Ascending aorta (tissue), 2 donors: Measurements from ENCODE around the gene ZNF148. TPM values are rescaled to one million over a fixed set of nuclear protein-coding genes. Genes with fewer than 3 reads are reported as not detected.

ENCODE experiments used
- DNase-seq, 2 donors: peaks; one replicate each; pipeline ENCODE4 v3.0.0-alpha.2; 2019; ENCODE audit warnings: low spot score in 2 of 2
- H3K27ac ChIP-seq, 2 donors: fragments of 200-600 bp; sonication (generic); one replicate each; pipeline ENCODE4 v1.5.1; 2016 to 2017; ENCODE audit warnings: mild to moderate bottlenecking in 1 of 2
- H3K27me3 ChIP-seq: fragments of 200-600 bp; sonication (generic); one replicate; pipeline ENCODE4 v1.5.1; 2017
- H3K36me3 ChIP-seq, 2 donors: fragments of 200-600 bp; sonication (generic); one replicate each; pipeline ENCODE4 v1.5.1; 2016
- H3K4me1 ChIP-seq, 2 donors: fragments of 200-600 bp; sonication (generic); one replicate each; pipeline ENCODE4 v1.5.1; 2016 to 2017; ENCODE audit warnings: mild to moderate bottlenecking in 1 of 2
- H3K4me3 ChIP-seq, 2 donors: fragments of 200-600 bp; sonication (generic); one replicate each; pipeline ENCODE4 v1.5.1; 2016 to 2017; ENCODE audit warnings: mild to moderate bottlenecking in 1 of 2
- H3K9me3 ChIP-seq, 2 donors: fragments of 200-600 bp; sonication (generic); one replicate each; pipeline ENCODE4 v1.5.1; 2016
- intact Hi-C: fragments of 100-400 bp; cut with DNase I; formaldehyde crosslinking; loops from one replicate; pipeline ENCODE4 v1.15.1; 2023
- total RNA-seq: library from RNA; depleted of rRNA; stranded (reverse); fragments of >200 nt; gene quantifications from one replicate; pipeline ENCODE4 v1.1.0, GENCODE V29; 2016
- TF ChIP-seq, protein P1 (sequence below), 3 experiments: fragments of 200-600 bp in 2 of 3; fragments of 450-650 bp in 1 of 3; sonication (generic) in 2 of 3; IDR thresholded peaks; one replicate each; pipeline ENCODE4 v1.5.1; 2016 to 2019; ENCODE audit warnings: antibody characterized with exemption in 3 of 3, mild to moderate bottlenecking in 1 of 3, moderate library complexity in 1 of 3

ZNF148 gene
- total RNA-seq, 1 donor from 2014 or later, result 10.0 TPM

DNA sequence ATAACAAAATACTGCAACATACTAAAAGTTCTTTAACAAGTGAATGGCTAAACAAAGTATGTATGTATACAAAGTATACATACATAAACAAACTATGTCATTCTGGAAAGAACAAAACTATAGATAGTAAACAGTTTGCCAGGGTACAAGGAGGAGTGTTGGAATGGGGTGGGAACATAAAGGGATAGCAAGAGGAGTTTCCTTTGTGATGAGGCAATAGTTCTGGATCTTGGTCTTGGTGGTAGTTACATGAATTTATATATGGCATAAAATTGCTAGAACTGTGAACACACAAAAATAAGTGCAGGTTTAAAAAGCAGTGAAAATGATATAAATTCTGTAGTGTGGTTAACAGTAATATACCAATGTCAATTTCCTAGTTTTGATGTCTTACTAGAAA is 22.0 kb downstream of the ZNF148 start:
- H3K36me3 ChIP-seq, result no peaks in the 10 kb centered on the region
- no peak overlapping the region for H3K27ac ChIP-seq
- H3K27me3 ChIP-seq, result no peaks in the 10 kb centered on the region
- H3K4me1 ChIP-seq, result peaks cover 6 to 12% of the 10 kb centered on the region in 2 donors
- peaks cover 0 to 3% of the 10 kb centered on the region in 2 donors for H3K9me3 ChIP-seq
- TF ChIP-seq, protein P1, sequence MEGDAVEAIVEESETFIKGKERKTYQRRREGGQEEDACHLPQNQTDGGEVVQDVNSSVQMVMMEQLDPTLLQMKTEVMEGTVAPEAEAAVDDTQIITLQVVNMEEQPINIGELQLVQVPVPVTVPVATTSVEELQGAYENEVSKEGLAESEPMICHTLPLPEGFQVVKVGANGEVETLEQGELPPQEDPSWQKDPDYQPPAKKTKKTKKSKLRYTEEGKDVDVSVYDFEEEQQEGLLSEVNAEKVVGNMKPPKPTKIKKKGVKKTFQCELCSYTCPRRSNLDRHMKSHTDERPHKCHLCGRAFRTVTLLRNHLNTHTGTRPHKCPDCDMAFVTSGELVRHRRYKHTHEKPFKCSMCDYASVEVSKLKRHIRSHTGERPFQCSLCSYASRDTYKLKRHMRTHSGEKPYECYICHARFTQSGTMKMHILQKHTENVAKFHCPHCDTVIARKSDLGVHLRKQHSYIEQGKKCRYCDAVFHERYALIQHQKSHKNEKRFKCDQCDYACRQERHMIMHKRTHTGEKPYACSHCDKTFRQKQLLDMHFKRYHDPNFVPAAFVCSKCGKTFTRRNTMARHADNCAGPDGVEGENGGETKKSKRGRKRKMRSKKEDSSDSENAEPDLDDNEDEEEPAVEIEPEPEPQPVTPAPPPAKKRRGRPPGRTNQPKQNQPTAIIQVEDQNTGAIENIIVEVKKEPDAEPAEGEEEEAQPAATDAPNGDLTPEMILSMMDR (IDR thresholded peaks at IDR 0.05), result no peak
- no peak overlapping the region for H3K4me3 ChIP-seq
- no peak for DNase-seq
- intact Hi-C loops, result no loop called here

DNA sequence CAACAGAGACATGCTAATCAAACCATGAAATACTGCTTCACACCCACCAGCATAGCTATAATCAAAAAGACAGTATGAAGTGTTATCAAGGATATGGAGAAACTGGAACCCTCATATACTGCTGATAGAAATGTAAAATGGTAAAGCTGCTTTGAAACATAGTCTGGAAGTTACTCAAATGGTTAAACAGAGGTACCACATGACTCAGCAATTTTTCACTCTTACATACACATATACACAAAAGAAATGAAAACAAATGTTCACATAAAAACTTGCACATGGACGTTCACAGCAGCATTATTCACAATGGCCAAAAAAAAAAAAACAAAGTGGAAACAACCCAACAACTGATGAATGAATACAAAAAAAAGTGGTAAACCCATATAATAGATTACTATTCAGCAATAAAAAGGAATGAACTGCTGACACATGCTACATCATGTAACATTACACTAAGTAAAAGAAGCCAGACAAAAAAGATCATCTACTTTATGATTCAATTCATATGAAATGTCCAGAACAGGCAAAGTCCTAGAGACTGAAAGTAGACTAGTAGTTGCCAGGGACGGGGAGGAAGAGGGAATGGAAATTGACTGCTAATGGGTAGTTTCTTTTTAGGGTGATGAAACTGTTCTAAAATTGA is 23.2 kb downstream of the ZNF148 start:
- no peak overlapping the region for H3K27ac ChIP-seq
- H3K4me3 ChIP-seq, result no peak overlapping the region
- H3K36me3 ChIP-seq, result no peaks in the 10 kb centered on the region
- intact Hi-C loops, result no loop called here
- H3K9me3 ChIP-seq, result peaks cover 0 to 6% of the 10 kb centered on the region in 2 donors
- TF ChIP-seq, protein P1 (IDR thresholded peaks at IDR 0.05), result no peak
- no peak for DNase-seq
- no peaks in the 10 kb centered on the region for H3K27me3 ChIP-seq
- H3K4me1 ChIP-seq, result peaks cover 6 to 8% of the 10 kb centered on the region in 2 donors

DNA sequence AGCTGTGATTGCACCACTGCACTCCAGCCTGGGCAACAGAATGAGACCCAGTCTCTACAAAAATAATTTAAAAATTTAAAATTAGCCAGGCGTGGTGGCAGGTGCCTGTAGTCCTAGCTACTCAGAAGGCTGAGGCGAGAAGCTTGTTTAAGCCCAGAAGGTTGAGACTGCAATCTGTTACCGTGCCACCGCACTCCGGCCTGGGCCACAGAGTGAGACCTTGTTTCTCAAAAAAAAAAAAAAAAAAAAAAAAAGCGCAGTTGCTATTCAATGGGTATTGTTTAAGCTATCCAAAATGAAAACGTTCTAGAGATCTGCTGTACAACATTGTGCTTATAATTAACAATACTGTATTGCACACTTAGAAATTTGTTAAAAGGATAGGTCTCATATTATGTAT is 24.0 kb downstream of the ZNF148 start:
- Histone ChIP-seq H3K27ac (no peak overlapping the region), H3K36me3 (no peaks in the 10 kb centered on the region), H3K9me3 (peaks cover 0 to 10% of the 10 kb centered on the region in 2 donors), H3K27me3 (no peaks in the 10 kb centered on the region), H3K4me3 (no peak overlapping the region), H3K4me1 (peaks cover 6% of the 10 kb centered on the region in 2 donors)
- TF ChIP-seq, protein P1 (IDR thresholded peaks at IDR 0.05), result no peak
- no peak for DNase-seq
- intact Hi-C loops, result no loop called here

DNA sequence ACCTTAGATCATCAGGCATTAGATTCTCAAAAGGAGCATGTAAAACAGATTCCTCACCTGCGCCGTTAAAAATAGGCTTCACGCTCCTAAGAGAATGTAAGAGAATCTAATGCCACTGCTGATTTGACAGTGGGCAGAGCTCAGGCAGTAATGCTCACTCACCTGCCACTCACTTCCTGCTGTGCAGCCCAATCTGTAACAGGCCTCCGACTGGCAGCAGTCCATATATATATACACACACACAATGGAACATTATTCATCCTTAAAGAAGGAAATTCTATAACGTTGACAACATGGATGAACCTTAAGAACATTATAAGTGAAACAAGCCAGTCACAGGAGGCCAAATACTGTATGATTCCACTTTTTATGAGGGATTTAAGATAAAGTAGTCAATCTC is 24.5 kb downstream of the ZNF148 start:
- intact Hi-C loops, result no loop called here
- Histone ChIP-seq H3K27ac (peak overlapping the region in 1 of 2 donors; percentile 20), H3K36me3 (no peaks in the 10 kb centered on the region), H3K4me1 (peaks cover 2 to 6% of the 10 kb centered on the region in 2 donors), H3K4me3 (no peak overlapping the region), H3K27me3 (no peaks in the 10 kb centered on the region), H3K9me3 (peaks cover 3 to 15% of the 10 kb centered on the region in 2 donors)
- DNase-seq, result no peak
- TF ChIP-seq, protein P1 (IDR thresholded peaks at IDR 0.05), result no peak

DNA sequence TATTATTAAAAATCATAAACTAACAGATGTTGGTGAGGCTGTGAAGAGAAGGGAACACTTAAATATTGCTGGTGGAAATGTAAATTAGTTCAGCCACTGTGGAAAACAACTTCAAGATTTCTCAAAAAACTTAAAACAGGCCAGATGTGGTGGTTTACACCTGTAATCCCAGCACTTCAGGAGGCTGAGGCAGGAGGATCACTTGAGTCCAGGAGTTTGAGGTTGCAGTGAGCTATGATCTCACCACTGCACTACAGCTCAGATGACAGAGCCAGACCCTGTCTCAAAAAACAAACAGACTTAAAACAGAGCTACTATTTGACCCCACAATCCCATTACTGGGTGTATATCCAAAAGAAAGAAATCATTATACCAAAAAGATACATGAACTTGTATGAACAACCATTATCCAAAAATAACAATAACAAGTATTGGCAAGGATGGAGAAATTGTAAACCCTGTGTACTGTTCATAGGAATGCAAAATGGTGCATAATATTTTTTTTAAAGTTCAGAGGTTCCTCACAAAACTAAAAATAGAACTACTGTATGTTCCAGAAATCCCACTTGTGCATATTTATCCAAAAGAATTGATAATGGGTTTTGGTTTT is 25.5 kb downstream of the ZNF148 start:
- Histone ChIP-seq H3K27me3 (no peaks in the 10 kb centered on the region), H3K27ac (peak overlapping the region in 1 of 2 donors; percentile 22), H3K36me3 (no peaks in the 10 kb centered on the region), H3K9me3 (peaks cover 5 to 23% of the 10 kb centered on the region in 2 donors), H3K4me3 (no peak overlapping the region), H3K4me1 (peaks cover 0 to 6% of the 10 kb centered on the region in 2 donors)
- intact Hi-C loops, result no loop called here
- TF ChIP-seq, protein P1 (IDR thresholded peaks at IDR 0.05), result no peak
- no peak for DNase-seq
